Spleen (tissue), 11 donors: ENCODE data around the gene CDK1. TPM values are rescaled to one million over a fixed set of nuclear protein-coding genes. Genes with fewer than 3 reads are reported as not detected.

Experiments used
- DNase-seq: peaks from one replicate; pipeline ENCODE4 v3.0.0-alpha.2; 2020
- H3K27ac ChIP-seq, 8 donors: fragments of 200-600 bp; sonication (generic) in 7 of 8; 1 replicate in 4 of 8; 2 replicates in 4 of 8; pipeline versions ENCODE4 v1.5.0 to v1.8.0; 2016 to 2021; ENCODE audit warnings: inconsistent platforms in 4 of 8, mild to moderate bottlenecking in 4 of 8, moderate library complexity in 1 of 8
- H3K27me3 ChIP-seq, 7 donors: fragments of 200-600 bp; sonication (generic) in 6 of 7; replicated peaks in 1 of 7; 1 replicate in 4 of 7; 2 replicates in 3 of 7; pipeline versions ENCODE4 v1.5.0 to v1.8.0; 2016 to 2021; ENCODE audit warnings: inconsistent platforms in 3 of 7, mild to moderate bottlenecking in 1 of 7
- H3K36me3 ChIP-seq, 6 donors: fragments of 200-600 bp; sonication (generic) in 5 of 6; 1 replicate in 4 of 6; 2 replicates in 2 of 6; pipeline versions ENCODE4 v1.5.0 to v1.8.0; 2016 to 2021; ENCODE audit warnings: inconsistent platforms in 2 of 6
- H3K4me1 ChIP-seq, 6 donors: fragments of 200-600 bp; sonication (generic) in 5 of 6; 1 replicate in 3 of 6; 2 replicates in 3 of 6; pipeline versions ENCODE4 v1.5.0 to v1.8.0; 2016 to 2021; ENCODE audit warnings: inconsistent platforms in 3 of 6
- H3K4me3 ChIP-seq, 8 donors: fragments of 200-600 bp; sonication (generic) in 7 of 8; 1 replicate in 4 of 8; 2 replicates in 4 of 8; pipeline versions ENCODE4 v1.5.0 to v1.8.0; 2016 to 2021; ENCODE audit warnings: inconsistent platforms in 4 of 8, mild to moderate bottlenecking in 4 of 8, moderate library complexity in 2 of 8
- H3K9me3 ChIP-seq, 8 donors: fragments of 200-600 bp; sonication (generic) in 7 of 8; 1 replicate in 4 of 8; 2 replicates in 4 of 8; pipeline versions ENCODE4 v1.5.0 to v1.8.0; 2016 to 2021; ENCODE audit warnings: inconsistent platforms in 4 of 8
- POLR2A ChIP-seq, 3 donors: fragments of 450-650 bp; IDR thresholded peaks; one replicate each; pipeline ENCODE4 v1.5.1; 2017; ENCODE audit warnings: antibody characterized with exemption in 3 of 3, mild to moderate bottlenecking in 1 of 3
- POLR2AphosphoS5 ChIP-seq, 3 donors: sonication (generic); formaldehyde crosslinking; IDR thresholded peaks; one replicate each; pipeline ENCODE4 v1.5.1; 2017; ENCODE audit warnings: antibody characterized with exemption in 3 of 3
- WGBS, 5 donors: extraction: QIAGEN DNeasy Blood & Tissue Kit in 3 of 5; methylation state at CpG; one replicate each; pipeline versions ENCODE4 v1.1.5 to v1.1.7; 2013 to 2018; 5-methylcytosine and 5-hydroxymethylcytosine counted together
- intact Hi-C: fragments of 100-400 bp; cut with DNase I; formaldehyde crosslinking; loops from one replicate; pipeline ENCODE4 v1.15.0; 2023; ENCODE audit warnings: low total_unique reads
- polyA plus RNA-seq, 3 donors: library from polyadenylated mRNA; stranded (reverse); fragments of 200-250 nt; gene quantifications; one replicate each; pipeline ENCODE4 v1.2.1, GENCODE V29; 2013
- total RNA-seq, 7 donors: library from RNA; depleted of rRNA in 3 of 7; stranded (reverse); fragments of >200 nt in 3 of 7; fragmentation: NEBNext Ultra II Directional in 4 of 7; extraction: Animal tissue kit (Norgen Biotek cat#: 25700) in 4 of 7; gene quantifications; one replicate each; pipeline versions ENCODE4 v1.1.0 to v1.2.1, GENCODE V29; 2016 to 2021
- TF ChIP-seq, protein P1 (sequence below), 11 experiments: fragments of 200-600 bp in 7 of 11; fragments of 450-650 bp in 4 of 11; sonication (generic) in 4 of 11; IDR thresholded peaks in 8 of 11; conservative IDR thresholded peaks in 3 of 11; 1 replicate in 7 of 11; 2 replicates in 4 of 11; pipeline versions ENCODE4 v1.4.0 to v1.8.0; 2016 to 2021; ENCODE audit warnings: antibody characterized with exemption in 11 of 11, inconsistent platforms in 4 of 11, mild to moderate bottlenecking in 1 of 11
- donor health status: healthy with polysubstance abuse.
- donor health status: DM: no; HTN: no; CAD: no; lungs with moderate emphysema.
- donor health status: DM: no; HTN: no; CAD: no.
- donor health status: Bipolar disorder and iron deficiency.
- donor health status: healthy.
- donor health status: DM: no; HTN: no; CAD: no.
- donor health status: DM: yes; HTN: yes; CAD: no.

Gene CDK1
- total and polyA plus RNA-seq, 10 donors = 4.0 to 22.7 (median 9.6) TPM

DNA sequence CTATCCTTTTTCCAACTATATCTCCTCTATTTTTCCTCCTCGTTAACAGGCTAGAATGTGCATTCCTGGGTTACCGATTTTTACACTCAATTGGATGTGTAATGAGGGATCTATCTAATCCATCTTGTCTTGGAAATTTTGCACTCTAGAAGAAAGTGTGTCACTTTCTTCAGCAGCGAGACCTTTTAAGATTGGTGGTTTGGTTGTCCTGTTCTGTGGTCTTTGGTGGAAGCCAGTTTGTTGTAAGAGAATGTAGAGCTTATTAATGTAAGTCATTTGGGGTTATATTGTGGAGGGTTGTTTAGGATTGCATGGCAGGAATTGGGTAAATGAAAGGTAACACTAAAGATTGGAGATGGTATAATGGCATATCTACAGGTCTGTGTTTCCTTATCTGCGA, 16.7 kb downstream of the CDK1 start:
- no peak for DNase-seq
- intact Hi-C loops = no loop called here
- H3K36me3 ChIP-seq = peaks cover 0 to 55% (median 0%) of the 10 kb centered on the region in 6 donors
- H3K27ac ChIP-seq = no peak overlapping the region
- no peaks in the 10 kb centered on the region for H3K4me1 ChIP-seq
- H3K9me3 ChIP-seq = no peaks in the 10 kb centered on the region
- 94 to 97% (median 95%) methylated on average over 4 of the region's 4 CpGs for WGBS, 5 donors
- TF ChIP-seq POLR2AphosphoS5 (IDR thresholded peaks at IDR 0.05) = no peak
- TF ChIP-seq, protein P1, sequence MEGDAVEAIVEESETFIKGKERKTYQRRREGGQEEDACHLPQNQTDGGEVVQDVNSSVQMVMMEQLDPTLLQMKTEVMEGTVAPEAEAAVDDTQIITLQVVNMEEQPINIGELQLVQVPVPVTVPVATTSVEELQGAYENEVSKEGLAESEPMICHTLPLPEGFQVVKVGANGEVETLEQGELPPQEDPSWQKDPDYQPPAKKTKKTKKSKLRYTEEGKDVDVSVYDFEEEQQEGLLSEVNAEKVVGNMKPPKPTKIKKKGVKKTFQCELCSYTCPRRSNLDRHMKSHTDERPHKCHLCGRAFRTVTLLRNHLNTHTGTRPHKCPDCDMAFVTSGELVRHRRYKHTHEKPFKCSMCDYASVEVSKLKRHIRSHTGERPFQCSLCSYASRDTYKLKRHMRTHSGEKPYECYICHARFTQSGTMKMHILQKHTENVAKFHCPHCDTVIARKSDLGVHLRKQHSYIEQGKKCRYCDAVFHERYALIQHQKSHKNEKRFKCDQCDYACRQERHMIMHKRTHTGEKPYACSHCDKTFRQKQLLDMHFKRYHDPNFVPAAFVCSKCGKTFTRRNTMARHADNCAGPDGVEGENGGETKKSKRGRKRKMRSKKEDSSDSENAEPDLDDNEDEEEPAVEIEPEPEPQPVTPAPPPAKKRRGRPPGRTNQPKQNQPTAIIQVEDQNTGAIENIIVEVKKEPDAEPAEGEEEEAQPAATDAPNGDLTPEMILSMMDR (IDR thresholded peaks at IDR 0.05 in 8 of 11, conservative IDR thresholded peaks at IDR 0.05 in 3 of 11) = no peak
- TF ChIP-seq POLR2A (IDR thresholded peaks at IDR 0.05) = no peak
- no peaks in the 10 kb centered on the region for H3K27me3 ChIP-seq
- no peak overlapping the region for H3K4me3 ChIP-seq

DNA sequence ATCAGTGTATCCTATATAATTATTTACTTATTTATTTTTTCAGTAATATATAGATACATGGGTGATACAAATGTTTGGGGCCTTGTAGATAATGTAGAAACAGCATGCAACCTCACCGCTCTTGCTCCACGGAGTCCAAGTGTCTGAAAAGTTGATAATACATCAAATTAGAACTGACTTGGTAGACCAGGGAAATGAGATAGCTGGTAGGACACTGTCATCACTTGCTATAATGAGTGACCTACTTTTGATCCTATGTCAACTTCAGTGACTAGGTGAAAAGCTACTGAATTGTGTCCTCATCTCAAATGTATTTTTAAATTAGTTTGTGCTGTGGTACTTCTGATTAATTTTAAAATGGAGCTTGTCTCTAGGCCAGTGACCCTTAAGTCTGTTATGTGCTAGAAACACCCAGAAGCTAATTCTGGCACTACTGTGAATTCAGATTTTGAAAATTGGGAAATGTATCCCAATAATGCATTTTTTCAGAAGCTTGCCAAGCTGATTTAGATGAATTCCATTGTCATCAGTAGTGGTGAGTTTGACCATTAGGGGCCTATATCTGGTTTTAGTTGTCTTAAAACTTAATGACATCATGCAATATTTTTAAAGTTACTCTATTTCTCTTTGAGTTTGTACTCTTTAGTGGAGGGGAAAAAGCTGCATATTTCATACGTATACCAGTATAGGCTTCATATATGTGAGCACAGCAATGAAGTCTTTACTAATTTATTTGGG, 17.4 kb downstream of the CDK1 start:
- no peaks in the 10 kb centered on the region for H3K4me1 ChIP-seq
- no peaks in the 10 kb centered on the region for H3K9me3 ChIP-seq
- DNase-seq = no peak
- H3K36me3 ChIP-seq = peaks cover 0 to 52% (median 0%) of the 10 kb centered on the region in 6 donors
- no peak overlapping the region for H3K27ac ChIP-seq
- no peaks in the 10 kb centered on the region for H3K27me3 ChIP-seq
- no peak overlapping the region for H3K4me3 ChIP-seq
- intact Hi-C loops = no loop called here
- TF ChIP-seq POLR2AphosphoS5 (IDR thresholded peaks at IDR 0.05) (no peak), POLR2A (IDR thresholded peaks at IDR 0.05) (no peak)
- TF ChIP-seq, protein P1 (IDR thresholded peaks at IDR 0.05 in 8 of 11, conservative IDR thresholded peaks at IDR 0.05 in 3 of 11) = no peak
- WGBS, 5 donors = 95 to 99% (median 98%) methylated on average over 3 of the region's 3 CpGs

DNA sequence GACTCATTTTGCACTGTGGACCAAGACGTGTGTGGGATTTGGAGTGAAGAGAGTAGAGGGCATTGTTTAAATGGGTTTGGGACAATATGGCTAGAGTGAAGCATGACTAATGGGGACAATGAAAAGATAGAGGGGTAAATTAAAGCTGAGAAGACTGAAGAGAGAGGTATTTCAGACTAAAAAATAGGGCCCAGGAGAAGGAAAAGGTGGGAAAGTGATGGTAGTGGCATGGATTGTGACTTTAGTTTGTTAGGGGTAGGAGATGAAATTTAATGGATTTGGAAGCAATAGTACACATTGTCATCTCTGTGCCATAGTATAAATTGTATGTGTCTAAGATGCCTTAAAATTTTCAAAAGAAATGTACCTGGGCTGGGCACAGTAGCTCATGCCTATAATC, 18.2 kb downstream of the CDK1 start:
- intact Hi-C loops = no loop called here
- H3K27me3 ChIP-seq = no peaks in the 10 kb centered on the region
- H3K4me3 ChIP-seq = no peak overlapping the region
- TF ChIP-seq POLR2AphosphoS5 (IDR thresholded peaks at IDR 0.05) (no peak), POLR2A (IDR thresholded peaks at IDR 0.05) (no peak)
- TF ChIP-seq, protein P1 (IDR thresholded peaks at IDR 0.05 in 8 of 11, conservative IDR thresholded peaks at IDR 0.05 in 3 of 11) = no peak
- DNase-seq = no peak
- peaks cover 0 to 2% (median 0%) of the 10 kb centered on the region in 6 donors for H3K4me1 ChIP-seq
- WGBS, 5 donors = 94 to 99% (median 98%) methylated on average over 1 of the region's 1 CpG
- H3K27ac ChIP-seq = no peak overlapping the region
- peaks cover 0 to 52% (median 0%) of the 10 kb centered on the region in 6 donors for H3K36me3 ChIP-seq
- no peaks in the 10 kb centered on the region for H3K9me3 ChIP-seq

DNA sequence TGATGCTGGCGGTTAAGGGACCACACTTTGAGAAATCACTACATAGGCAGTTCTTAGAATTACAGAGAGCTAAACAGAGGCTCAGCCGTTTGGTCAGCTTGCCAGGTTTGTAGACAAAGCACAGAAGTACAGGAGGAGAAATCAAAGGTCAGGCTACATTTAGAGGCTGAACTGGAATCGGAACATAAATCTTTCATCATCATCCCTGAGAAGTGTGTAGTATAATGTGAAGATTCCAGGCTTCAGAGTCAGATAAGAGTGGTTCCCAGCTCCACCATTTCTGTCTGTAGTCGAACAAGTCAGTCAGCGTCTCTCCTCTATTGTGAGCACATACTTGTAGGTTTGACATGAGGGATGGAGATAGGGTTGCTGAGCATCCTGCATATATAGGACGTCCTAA, 18.9 kb downstream of the CDK1 start:
- intact Hi-C loops = no loop called here
- DNase-seq = no peak
- H3K9me3 ChIP-seq = no peaks in the 10 kb centered on the region
- no peaks in the 10 kb centered on the region for H3K27me3 ChIP-seq
- H3K4me1 ChIP-seq = peaks cover 0 to 6% (median 0%) of the 10 kb centered on the region in 6 donors
- TF ChIP-seq POLR2AphosphoS5 (IDR thresholded peaks at IDR 0.05) (no peak), POLR2A (IDR thresholded peaks at IDR 0.05) (no peak)
- TF ChIP-seq, protein P1 (IDR thresholded peaks at IDR 0.05 in 8 of 11, conservative IDR thresholded peaks at IDR 0.05 in 3 of 11) = no peak
- WGBS, 5 donors = 77 to 96% (median 81%) methylated on average over 6 of the region's 6 CpGs
- no peak overlapping the region for H3K27ac ChIP-seq
- H3K36me3 ChIP-seq = peaks cover 0 to 46% (median 0%) of the 10 kb centered on the region in 6 donors
- no peak overlapping the region for H3K4me3 ChIP-seq
